Rectal smooth muscle tissue (tissue), 1 donor: ENCODE data around the gene RASA1.
"Not testable (repeated sequence)": the region's sequence is repeated elsewhere in the genome, so short reads cannot be mapped to it uniquely, and the experiment has no call there.

ENCODE experiments used
- H3K27ac ChIP-seq: one replicate; pipeline ENCODE4 v1.7.0; 2013; ENCODE audit warnings: low read depth, low read length, inconsistent platforms
- H3K27me3 ChIP-seq: one replicate; pipeline ENCODE4 v1.7.0; 2013; ENCODE audit warnings: low read length; ENCODE audit not compliant: control insufficient read depth, insufficient read depth
- H3K36me3 ChIP-seq: one replicate; pipeline ENCODE4 v1.7.0; 2013; ENCODE audit warnings: low read length; ENCODE audit not compliant: control insufficient read depth, insufficient read depth
- H3K4me1 ChIP-seq: one replicate; pipeline ENCODE4 v1.7.0; 2013; ENCODE audit warnings: low read length; ENCODE audit not compliant: control insufficient read depth, insufficient read depth
- H3K4me3 ChIP-seq: one replicate; pipeline ENCODE4 v1.7.0; 2013; ENCODE audit warnings: low read length
- H3K9ac ChIP-seq: one replicate; pipeline ENCODE4 v1.7.0; 2013; ENCODE audit warnings: low read length

The RASA1 gene

DNA sequence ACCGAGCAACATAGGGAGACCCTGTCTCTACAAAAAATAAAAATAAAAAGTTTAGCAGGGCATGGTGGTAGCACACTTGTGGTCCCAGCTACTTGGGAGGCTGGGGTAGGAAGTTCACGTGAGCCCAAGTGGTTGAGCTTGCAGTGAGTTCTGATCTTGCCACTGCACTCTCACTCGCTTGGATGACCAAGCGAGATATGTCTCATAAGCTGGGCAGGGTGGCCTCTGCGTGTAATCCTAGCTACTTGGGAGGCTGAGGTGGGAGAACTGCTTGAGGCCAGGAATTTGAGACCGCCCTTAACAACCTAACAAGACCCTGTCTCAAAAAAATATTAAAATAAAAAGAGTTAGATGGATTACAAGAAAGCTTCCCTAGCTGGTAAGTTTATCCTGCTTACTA is 32.5 kb downstream of the RASA1 start:
- Histone ChIP-seq H3K36me3 (no peaks in the 10 kb centered on the region), H3K4me3 (no peak overlapping the region), H3K9ac (no peak overlapping the region), H3K4me1 (peaks cover 5% of the 10 kb centered on the region), H3K27me3 (no peaks in the 10 kb centered on the region), H3K27ac (no peak overlapping the region)

DNA sequence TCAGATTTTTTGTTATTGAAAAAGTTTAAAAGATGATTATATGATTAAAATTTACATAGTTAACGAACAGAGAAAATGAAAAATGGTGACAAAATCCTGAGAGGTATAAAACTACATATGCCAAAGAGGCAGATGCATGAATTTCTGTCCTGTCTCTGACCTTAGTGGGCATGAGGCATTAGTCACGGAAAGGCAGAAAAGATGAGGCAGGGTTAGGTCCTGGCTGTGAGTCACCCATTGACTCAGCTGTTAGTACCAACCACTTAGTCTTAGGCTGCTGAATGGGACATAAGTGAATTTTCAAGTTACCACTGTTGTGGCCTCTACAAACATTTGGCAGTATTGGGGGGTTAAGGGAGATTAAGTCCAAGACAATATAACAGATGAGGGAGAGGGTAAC is 33.1 kb downstream of the RASA1 start:
- peaks cover 5% of the 10 kb centered on the region for H3K4me1 ChIP-seq
- no peak overlapping the region for H3K9ac ChIP-seq

DNA sequence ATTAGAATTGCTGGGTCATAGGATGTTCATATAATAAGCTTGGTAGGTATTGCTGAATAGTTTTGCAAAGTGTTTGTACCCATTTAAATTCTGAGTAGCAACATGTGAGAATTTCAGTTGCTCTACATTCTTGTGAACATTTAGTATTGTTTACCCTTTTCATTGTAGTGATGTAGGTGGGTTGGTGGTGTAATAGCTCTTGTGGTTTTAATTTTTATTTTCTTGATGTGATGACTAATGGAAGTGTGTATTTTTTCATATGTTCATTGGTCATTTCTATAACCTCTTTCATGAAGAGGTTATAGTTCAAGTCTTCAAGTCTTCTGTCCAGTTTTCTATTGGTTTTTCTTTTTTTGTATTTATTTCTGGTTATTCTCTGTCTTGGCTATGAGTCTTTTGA is 34.4 kb downstream of the RASA1 start:
- Histone ChIP-seq H3K27ac (no peak overlapping the region), H3K4me1 (peaks cover 5% of the 10 kb centered on the region), H3K4me3 (no peak overlapping the region), H3K27me3 (no peaks in the 10 kb centered on the region), H3K9ac (no peak overlapping the region), H3K36me3 (no peaks in the 10 kb centered on the region)

More for the DNA sequence above, 33.1 kb downstream of the RASA1 start:
- Histone ChIP-seq H3K4me3 (no peak overlapping the region), H3K36me3 (no peaks in the 10 kb centered on the region), H3K27ac (no peak overlapping the region), H3K27me3 (no peaks in the 10 kb centered on the region)

DNA sequence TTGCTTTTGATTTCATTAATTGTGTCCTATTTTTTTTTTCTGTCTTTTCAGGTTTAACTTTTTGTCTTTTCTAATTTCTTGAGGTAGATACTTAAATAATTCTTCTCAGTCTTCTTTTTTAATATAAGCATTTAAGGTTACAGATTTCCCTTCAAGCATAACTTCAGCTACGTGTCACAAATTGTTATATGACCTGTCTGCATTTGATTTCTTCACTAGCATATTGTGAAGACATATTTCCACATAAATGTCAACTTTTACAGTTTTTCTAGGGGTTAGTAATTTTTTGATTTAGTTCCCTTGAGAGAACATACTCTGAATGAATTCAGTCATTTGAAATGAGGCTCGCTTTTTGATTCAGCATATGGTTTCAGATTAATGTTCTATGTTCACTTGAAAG is 35.6 kb downstream of the RASA1 start:
- Histone ChIP-seq H3K27ac (no peak overlapping the region), H3K4me1 (no peaks in the 10 kb centered on the region), H3K36me3 (no peaks in the 10 kb centered on the region), H3K4me3 (no peak overlapping the region), H3K9ac (no peak overlapping the region), H3K27me3 (no peaks in the 10 kb centered on the region)

DNA sequence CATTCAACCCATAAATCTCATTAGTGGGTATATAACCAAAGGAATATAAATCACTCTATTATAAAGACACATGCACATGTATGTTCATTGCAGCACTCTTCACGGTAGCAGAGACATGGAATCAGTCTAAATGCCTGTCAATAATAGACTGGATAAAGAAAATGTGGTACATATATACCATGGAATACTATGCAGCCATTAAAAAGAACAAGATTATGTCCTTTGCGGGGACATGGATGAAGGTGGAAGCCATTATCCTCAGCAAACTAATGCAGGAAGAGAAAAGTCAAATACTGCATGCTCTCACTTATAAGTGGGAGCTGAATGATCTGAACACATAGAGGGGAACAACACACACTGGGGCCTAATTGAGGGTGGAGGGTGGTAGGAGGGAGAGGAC is 38.4 kb downstream of the RASA1 start:
- H3K27ac ChIP-seq, H3K4me3 ChIP-seq, H3K27me3 ChIP-seq, H3K4me1 ChIP-seq, H3K9ac ChIP-seq, H3K36me3 ChIP-seq: not testable (repeated sequence)

DNA sequence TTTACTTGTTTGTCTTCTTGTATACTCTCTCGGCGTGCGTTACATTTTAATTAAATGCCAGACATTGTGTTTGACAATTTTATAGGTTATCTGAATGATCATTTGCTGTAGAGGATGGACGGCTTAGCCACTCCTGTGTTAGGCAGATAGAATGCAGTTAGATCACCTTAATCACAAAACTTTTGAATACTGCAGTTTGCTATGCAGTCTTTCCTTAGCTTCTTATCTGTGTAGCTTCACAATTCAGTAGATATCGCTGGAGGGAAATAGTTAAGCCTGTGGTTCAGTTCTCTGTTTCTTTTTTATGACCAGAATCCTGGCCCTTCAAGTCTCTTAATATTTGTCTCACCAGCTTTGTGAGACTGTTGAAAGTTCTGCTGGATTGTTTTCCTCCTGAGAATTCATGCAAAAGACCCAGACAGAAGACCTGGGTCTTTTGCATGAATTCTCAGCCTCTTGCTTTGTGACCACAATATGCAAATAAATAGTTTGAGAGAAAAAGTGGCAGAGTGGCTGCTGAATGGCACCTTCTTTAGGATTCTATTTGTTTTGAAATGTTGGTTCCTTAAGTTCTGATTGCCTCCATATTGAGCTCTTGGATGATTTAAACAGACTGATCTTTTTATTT is 40.2 kb downstream of the RASA1 start:
- H3K27ac ChIP-seq, result no peak overlapping the region
- no peak overlapping the region for H3K4me3 ChIP-seq
- no peaks in the 10 kb centered on the region for H3K27me3 ChIP-seq
- no peak overlapping the region for H3K9ac ChIP-seq
- no peaks in the 10 kb centered on the region for H3K4me1 ChIP-seq
- no peaks in the 10 kb centered on the region for H3K36me3 ChIP-seq

DNA sequence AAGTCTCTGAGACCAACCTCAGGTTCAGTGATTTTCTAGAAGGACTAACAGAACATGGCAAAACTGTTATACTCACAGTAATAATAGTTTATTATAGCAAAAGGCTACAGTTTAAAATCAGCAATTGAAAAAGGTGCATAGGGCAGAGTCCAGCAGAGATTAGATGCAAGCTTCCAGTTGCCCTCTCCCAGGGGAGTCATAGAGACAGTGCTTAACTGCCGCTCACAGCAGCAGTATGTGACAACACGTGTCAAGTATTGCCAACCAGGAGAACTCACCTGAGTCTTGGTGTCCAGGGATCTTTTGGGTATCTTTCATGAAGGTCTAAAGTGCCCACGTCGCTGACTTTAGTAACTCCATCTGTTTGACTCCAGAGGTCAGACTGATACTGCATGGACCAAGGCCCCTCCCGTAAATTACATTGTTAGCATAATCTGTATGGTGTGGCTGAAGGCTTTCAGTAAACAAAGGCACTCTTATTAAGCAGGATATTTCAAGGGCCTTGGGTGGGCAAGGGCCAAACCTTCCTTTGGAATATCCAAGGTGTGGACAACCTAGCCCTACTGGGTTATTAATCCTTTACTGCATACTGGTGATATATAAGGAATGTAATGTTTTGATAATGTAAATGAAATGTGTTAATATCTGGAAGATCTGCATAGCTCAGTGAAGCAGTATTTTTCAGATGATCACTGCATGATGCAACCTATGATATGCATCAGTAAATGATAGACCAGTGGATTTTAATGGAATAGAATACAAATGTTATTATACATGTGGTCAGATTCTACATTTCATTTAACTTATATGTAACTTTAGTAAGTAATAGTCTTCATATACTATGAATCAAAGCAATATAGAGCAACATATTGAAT is 44.0 kb downstream of the RASA1 start:
- no peaks in the 10 kb centered on the region for H3K36me3 ChIP-seq
- no peaks in the 10 kb centered on the region for H3K27me3 ChIP-seq
- no peak overlapping the region for H3K4me3 ChIP-seq
- no peak overlapping the region for H3K27ac ChIP-seq
- H3K9ac ChIP-seq, result no peak overlapping the region
- no peaks in the 10 kb centered on the region for H3K4me1 ChIP-seq

DNA sequence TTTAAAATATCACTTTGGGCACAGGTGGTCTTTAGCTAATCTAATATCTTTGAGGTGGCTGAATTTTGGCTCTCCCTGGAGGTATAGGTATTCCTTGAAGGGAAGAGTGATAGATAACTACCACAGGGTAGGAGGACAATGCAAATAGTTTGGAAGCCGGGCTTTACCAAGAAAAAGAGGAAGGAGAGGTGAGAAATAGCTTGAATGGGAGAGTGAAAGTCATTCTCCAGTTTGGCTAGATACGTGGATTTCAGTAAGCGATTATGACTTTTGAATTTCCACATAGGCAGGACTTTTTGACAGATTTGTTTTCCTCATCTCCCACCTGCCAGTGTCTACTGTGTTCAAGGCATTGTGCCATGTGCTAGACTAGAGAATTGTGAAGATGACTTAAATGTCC is 45.5 kb downstream of the RASA1 start:
- Histone ChIP-seq H3K9ac (no peak overlapping the region), H3K27me3 (no peaks in the 10 kb centered on the region), H3K4me3 (no peak overlapping the region), H3K4me1 (no peaks in the 10 kb centered on the region), H3K36me3 (no peaks in the 10 kb centered on the region), H3K27ac (no peak overlapping the region)

DNA sequence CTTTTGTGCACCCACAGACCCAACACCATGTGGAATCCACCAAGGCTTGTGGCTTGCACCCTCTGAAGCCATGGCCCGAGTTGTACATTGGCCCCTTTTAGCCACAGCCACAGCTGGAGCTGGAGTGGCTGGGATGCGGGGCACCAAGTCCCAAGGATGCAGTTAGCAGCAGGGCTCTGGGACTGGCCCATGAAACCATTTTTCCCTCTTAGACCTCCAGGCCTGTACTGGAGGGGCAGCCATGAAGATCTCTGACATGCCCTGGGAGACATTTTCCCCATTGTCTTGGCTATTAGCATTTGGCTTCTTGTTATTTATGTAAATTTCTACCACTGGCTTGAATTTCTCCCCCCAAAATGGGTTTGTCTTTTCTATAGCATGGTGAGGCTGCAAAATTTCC is 51.8 kb downstream of the RASA1 start:
- H3K36me3 ChIP-seq, result no peaks in the 10 kb centered on the region
- no peaks in the 10 kb centered on the region for H3K4me1 ChIP-seq
- H3K4me3 ChIP-seq, result no peak overlapping the region
- H3K27me3 ChIP-seq, result no peaks in the 10 kb centered on the region
- H3K9ac ChIP-seq, result no peak overlapping the region
- H3K27ac ChIP-seq, result no peak overlapping the region

DNA sequence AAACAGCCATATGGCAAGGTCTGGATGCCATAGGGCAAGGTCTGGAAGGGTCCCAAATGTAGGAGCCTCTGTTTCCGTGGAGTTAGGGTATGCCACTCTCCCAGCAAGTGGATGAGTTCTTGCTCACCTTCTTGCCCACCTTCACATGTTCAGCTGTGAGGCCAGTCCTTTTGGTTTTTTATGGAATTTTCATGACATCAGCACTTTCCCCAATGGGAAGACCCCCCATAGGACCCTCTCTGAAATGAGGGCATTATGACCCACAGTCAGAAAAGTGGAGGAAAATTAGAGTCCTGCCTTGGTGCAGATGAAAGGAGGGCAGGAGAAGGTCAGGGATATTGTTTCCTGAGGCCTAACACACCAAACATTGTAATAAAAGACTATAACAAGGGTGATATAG is 53.9 kb downstream of the RASA1 start:
- Histone ChIP-seq H3K4me3 (no peak overlapping the region), H3K4me1 (no peaks in the 10 kb centered on the region), H3K27ac (no peak overlapping the region), H3K9ac (no peak overlapping the region), H3K36me3 (no peaks in the 10 kb centered on the region), H3K27me3 (no peaks in the 10 kb centered on the region)

DNA sequence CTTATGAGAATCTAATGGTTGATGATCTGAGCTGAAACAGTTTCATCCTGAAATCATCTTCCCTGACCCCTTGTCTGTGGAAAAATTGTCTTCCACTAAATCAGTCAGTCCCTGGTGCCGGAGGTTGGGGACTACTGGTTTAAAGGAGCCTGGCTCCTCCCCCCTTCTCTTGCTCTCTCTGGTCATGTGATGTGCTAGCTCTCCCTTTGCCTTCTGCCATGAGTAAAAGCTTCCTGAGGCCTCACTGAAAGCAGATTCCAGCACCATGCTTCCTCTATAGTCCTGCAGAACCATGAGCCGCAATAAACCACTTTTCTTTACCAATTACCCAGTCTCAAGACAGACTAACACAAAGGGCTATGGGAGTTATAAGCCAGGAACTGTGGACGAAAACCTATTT is 54.7 kb downstream of the RASA1 start:
- H3K36me3 ChIP-seq, result no peaks in the 10 kb centered on the region
- no peaks in the 10 kb centered on the region for H3K27me3 ChIP-seq
- no peak overlapping the region for H3K4me3 ChIP-seq
- H3K4me1 ChIP-seq, result no peaks in the 10 kb centered on the region
- H3K27ac ChIP-seq, result no peak overlapping the region
- H3K9ac ChIP-seq, result no peak overlapping the region

DNA sequence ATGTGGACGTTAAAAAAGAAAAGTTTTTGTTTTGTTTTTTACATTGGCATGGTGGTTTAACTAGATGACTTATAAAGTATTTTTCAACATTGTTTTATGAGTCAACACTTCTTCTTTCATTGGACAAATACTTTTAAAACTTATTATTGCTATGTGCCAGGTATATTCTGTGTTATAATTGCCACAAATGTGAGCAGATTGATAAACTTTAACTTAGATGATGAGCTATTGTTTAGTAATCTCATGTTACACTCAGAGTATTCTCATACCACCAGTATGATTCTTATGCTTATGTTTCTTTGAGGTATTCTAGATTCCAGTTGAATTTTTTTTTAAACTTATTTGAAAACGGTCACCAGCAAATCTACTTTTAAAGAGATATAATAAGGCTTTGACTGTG is 60.3 kb downstream of the RASA1 start:
- Histone ChIP-seq H3K9ac (no peak overlapping the region), H3K4me3 (no peak overlapping the region), H3K27ac (no peak overlapping the region), H3K36me3 (no peaks in the 10 kb centered on the region), H3K4me1 (no peaks in the 10 kb centered on the region), H3K27me3 (no peaks in the 10 kb centered on the region)

DNA sequence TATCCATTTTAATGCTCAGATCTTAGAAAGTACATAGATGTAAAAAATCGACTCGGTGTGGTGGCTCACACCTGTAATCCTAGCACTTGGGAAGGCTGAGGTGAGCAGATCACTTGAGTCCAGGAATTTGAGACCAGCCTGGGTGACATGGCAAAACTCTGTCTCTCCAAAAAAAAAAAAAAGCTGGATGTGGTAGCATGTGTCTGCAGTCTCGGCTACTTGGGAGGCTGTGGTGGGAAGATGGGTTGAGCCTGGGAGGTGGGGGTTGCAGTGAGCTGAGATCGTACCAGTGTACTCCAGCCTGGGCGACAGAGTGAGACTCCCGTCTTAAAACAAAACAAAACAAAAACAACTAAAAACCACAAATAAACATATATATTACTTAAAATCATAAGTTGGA is 61.4 kb downstream of the RASA1 start:
- Histone ChIP-seq H3K4me3 (no peak overlapping the region), H3K27ac (no peak overlapping the region), H3K4me1 (no peaks in the 10 kb centered on the region), H3K36me3 (peaks cover 3% of the 10 kb centered on the region), H3K9ac (no peak overlapping the region), H3K27me3 (no peaks in the 10 kb centered on the region)
